Endothelial cell (in vitro differentiated cells): ENCODE data around the gene BRIX1. TPM values are rescaled to one million over a fixed set of nuclear protein-coding genes. Genes with fewer than 3 reads are reported as not detected.

ENCODE experiments used
- DNase-seq: peaks from one replicate; pipeline ENCODE4 v3.0.0; 2021; ENCODE audit warnings: low spot score
- H3K27ac Mint-ChIP-seq: one replicate; pipeline ENCODE4 v1.8.0; 2021; ENCODE audit warnings: mixed read lengths, inconsistent platforms; ENCODE audit not compliant: unreplicated experiment
- H3K27me3 Mint-ChIP-seq: one replicate; pipeline ENCODE4 v1.8.0; 2021; ENCODE audit warnings: mild to moderate bottlenecking, moderate library complexity, mixed read lengths, inconsistent platforms; ENCODE audit not compliant: unreplicated experiment
- H3K36me3 Mint-ChIP-seq: one replicate; pipeline ENCODE4 v1.8.0; 2021; ENCODE audit warnings: mild to moderate bottlenecking, low read depth, mixed read lengths, inconsistent platforms; ENCODE audit not compliant: unreplicated experiment
- H3K4me1 Mint-ChIP-seq: one replicate; pipeline ENCODE4 v1.8.0; 2021; ENCODE audit warnings: mild to moderate bottlenecking, mixed read lengths, inconsistent platforms; ENCODE audit not compliant: unreplicated experiment
- H3K4me3 Mint-ChIP-seq: one replicate; pipeline ENCODE4 v1.8.0; 2021; ENCODE audit warnings: mild to moderate bottlenecking, mixed read lengths, inconsistent platforms; ENCODE audit not compliant: unreplicated experiment
- H3K9me3 Mint-ChIP-seq: one replicate; pipeline ENCODE4 v1.8.0; 2021; ENCODE audit warnings: mixed read lengths, inconsistent platforms; ENCODE audit not compliant: unreplicated experiment
- CTCF ChIP-seq: fragments of 200-600 bp; sonication (generic); IDR thresholded peaks from one replicate; pipeline ENCODE4 v1.5.0; 2021; ENCODE audit warnings: antibody characterized with exemption; ENCODE audit not compliant: unreplicated experiment
- total RNA-seq: library from RNA; stranded (reverse); fragmentation: NEBNext Ultra II Directional; extraction: Animal tissue kit (Norgen Biotek cat#: 25700); gene quantifications from one replicate; pipeline ENCODE4 v1.2.1, GENCODE V29; 2021; ENCODE audit not compliant: unreplicated experiment

The BRIX1 gene
- total RNA-seq, 1 donor from 2014 or later: 21.2 TPM

- no peak overlapping the region for H3K27ac Mint-ChIP-seq
Observed at GRCh38 chr5:34927785-34928184, 12.3 kb downstream of the BRIX1 start.

GRCh38 chr5:34928267-34928666, 12.8 kb downstream of the BRIX1 start:
- no peak for DNase-seq
- no peak overlapping the region for H3K4me3 Mint-ChIP-seq
- peaks cover 9% of the 10 kb centered on the region for H3K36me3 Mint-ChIP-seq
- H3K27me3 Mint-ChIP-seq: peaks cover 3% of the 10 kb centered on the region
- no peaks in the 10 kb centered on the region for H3K9me3 Mint-ChIP-seq
- H3K27ac Mint-ChIP-seq: no peak overlapping the region
- TF ChIP-seq CTCF: no peak
- peaks cover 13% of the 10 kb centered on the region for H3K4me1 Mint-ChIP-seq

More at GRCh38 chr5:34927785-34928184, 12.3 kb downstream of the BRIX1 start:
- DNase-seq: no peak
- H3K9me3 Mint-ChIP-seq: no peaks in the 10 kb centered on the region
- H3K36me3 Mint-ChIP-seq: peaks cover 9% of the 10 kb centered on the region
- no peak for TF ChIP-seq CTCF
- no peak overlapping the region for H3K4me3 Mint-ChIP-seq
- peaks cover 3% of the 10 kb centered on the region for H3K27me3 Mint-ChIP-seq
- H3K4me1 Mint-ChIP-seq: peaks cover 13% of the 10 kb centered on the region

- Mint-ChIP-seq H3K4me3 (peak within 1 kb of the TSS; percentile 98), H3K36me3 (peaks cover 13% of the 10 kb centered on the region), H3K4me1 (peaks cover 13% of the 10 kb centered on the region), H3K9me3 (no peaks in the 10 kb centered on the region), H3K27ac (peak within 1 kb of the TSS; percentile 88), H3K27me3 (peaks cover 3% of the 10 kb centered on the region)
- peak; percentile 97 for DNase-seq
- no peak for TF ChIP-seq CTCF
Observed at GRCh38 chr5:34929134-34929719, 13.7 kb downstream of the BRIX1 start, which contains the start of gene DNAJC21. Gene DNAJC21, plus strand, starts transcription at chr5:34929559. Its CDS starts 261 bp downstream, at chr5:34929820.

- Mint-ChIP-seq H3K4me3 (peak overlapping the region; percentile 98), H3K27ac (peak overlapping the region; percentile 88), H3K4me1 (peaks cover 13% of the 10 kb centered on the region), H3K36me3 (peaks cover 13% of the 10 kb centered on the region), H3K27me3 (peaks cover 3% of the 10 kb centered on the region), H3K9me3 (no peaks in the 10 kb centered on the region)
- TF ChIP-seq CTCF: no peak
- peak; percentile 77 for DNase-seq
Observed at GRCh38 chr5:34929720-34930461, 14.4 kb downstream of the BRIX1 start.

- Mint-ChIP-seq H3K27ac (peak overlapping the region; percentile 88), H3K27me3 (peaks cover 3% of the 10 kb centered on the region), H3K36me3 (peaks cover 10% of the 10 kb centered on the region), H3K9me3 (no peaks in the 10 kb centered on the region), H3K4me1 (peaks cover 18% of the 10 kb centered on the region), H3K4me3 (peak overlapping the region; percentile 98)
- no peak for DNase-seq
- TF ChIP-seq CTCF: no peak
Observed at GRCh38 chr5:34930462-34930844, 14.9 kb downstream of the BRIX1 start.
